NCI-H187 treated with DMSO at 0.1 percent for 48 hours (cell line): ENCODE measurements around the gene USF1.
"Not testable (repeated sequence)": the region's sequence is repeated elsewhere in the genome, so short reads cannot be mapped to it uniquely, and the experiment has no call there.

Source experiments
- DNase-seq: peaks from one replicate; lab custom pipeline; 2025; lab: John Stamatoyannopoulos, UW

Gene USF1

GRCh38 chr1:161019111-161019660, 26.6 kb downstream of the USF1 start:
- DNase-seq = not testable (repeated sequence)

GRCh38 chr1:161018631-161018930, 27.2 kb downstream of the USF1 start:
- DNase-seq = no peak

- DNase-seq = no peak
Measured at GRCh38 chr1:161017756-161018630, 27.8 kb downstream of the USF1 start.

- DNase-seq = not testable (repeated sequence)
Measured at GRCh38 chr1:161017181-161017580, 28.6 kb downstream of the USF1 start.

GRCh38 chr1:161016683-161017082, 29.1 kb downstream of the USF1 start:
- DNase-seq = not testable (repeated sequence)

- DNase-seq = no peak
Measured at GRCh38 chr1:161013488-161014230, 32.1 kb downstream of the USF1 start.

- DNase-seq = no peak
Measured at GRCh38 chr1:161013131-161013487, 32.7 kb downstream of the USF1 start.

GRCh38 chr1:161012420-161012819, 33.4 kb downstream of the USF1 start:
- no peak for DNase-seq

- no peak for DNase-seq
Measured at GRCh38 chr1:161009602-161010211, 36.1 kb downstream of the USF1 start.

- no peak for DNase-seq
Measured at GRCh38 chr1:161008869-161009510, 36.8 kb downstream of the USF1 start.

GRCh38 chr1:161007369-161007768, 38.4 kb downstream of the USF1 start:
- DNase-seq = no peak

- no peak for DNase-seq
Measured at GRCh38 chr1:161006563-161006962, 39.2 kb downstream of the USF1 start.

GRCh38 chr1:161001525-161001924, 44.3 kb downstream of the USF1 start:
- DNase-seq = no peak

- DNase-seq = no peak
Measured at GRCh38 chr1:161000736-161001480, 44.9 kb downstream of the USF1 start.

- DNase-seq = no peak
Measured at GRCh38 chr1:160999376-160999775, 46.4 kb downstream of the USF1 start.

GRCh38 chr1:160997323-160998038, 48.3 kb downstream of the USF1 start:
- no peak for DNase-seq

- DNase-seq = no peak
Measured at GRCh38 chr1:160996178-160996577, 49.6 kb downstream of the USF1 start.

GRCh38 chr1:160993544-160994193, 52.1 kb downstream of the USF1 start:
- no peak for DNase-seq

GRCh38 chr1:160992036-160992435, 53.7 kb downstream of the USF1 start:
- DNase-seq = not testable (repeated sequence)
